HG03064 (cell line): ENCODE results near the gene NTRK1.

Source experiments
- ATAC-seq: cut with Tn5 transposase; IDR thresholded peaks from one replicate; pipeline ENCODE4 v1.9.1; 2021; ENCODE audit warnings: low read depth; ENCODE audit not compliant: unreplicated experiment

The NTRK1 gene

GRCh38 chr1:156860628-156861423 lies at the start of gene NTRK1:
NTRK1 (plus strand) TSS chr1:156860865; CDS start chr1:156860935, 70 bp downstream.
- ATAC-seq, result no peak

- no peak for ATAC-seq
These were observed 49.5 kb upstream of the NTRK1 start for GRCh38 chr1:156811168-156811567.

GRCh38 chr1:156812293-156812990 lies 48.2 kb upstream of the NTRK1 start:
- ATAC-seq, result no peak

GRCh38 chr1:156813298-156813697 lies 47.4 kb upstream of the NTRK1 start:
- ATAC-seq, result no peak

- no peak for ATAC-seq
These were observed 46.7 kb upstream of the NTRK1 start for GRCh38 chr1:156813750-156814570.

- no peak for ATAC-seq
These were observed 45.9 kb upstream of the NTRK1 start for GRCh38 chr1:156814571-156815260.

GRCh38 chr1:156815307-156815826 lies 45.3 kb upstream of the NTRK1 start:
- no peak for ATAC-seq

GRCh38 chr1:156815961-156816422 lies 44.7 kb upstream of the NTRK1 start:
- ATAC-seq, result no peak

GRCh38 chr1:156816561-156817328 lies 43.9 kb upstream of the NTRK1 start, which contains the start of gene SH2D2A:
SH2D2A (minus strand) TSS chr1:156816848; CDS start chr1:156816708, 140 bp downstream.
- peak; percentile 76 for ATAC-seq

- ATAC-seq, result no peak
These were observed 38.9 kb upstream of the NTRK1 start for GRCh38 chr1:156821801-156822200.

GRCh38 chr1:156822680-156823079 lies 38.0 kb upstream of the NTRK1 start:
- ATAC-seq, result no peak

GRCh38 chr1:156823210-156823790 lies 37.4 kb upstream of the NTRK1 start:
- ATAC-seq, result no peak

- no peak for ATAC-seq
These were observed 34.0 kb upstream of the NTRK1 start for GRCh38 chr1:156826630-156827029.

- no peak for ATAC-seq
These were observed 32.1 kb upstream of the NTRK1 start for GRCh38 chr1:156828400-156829124.

GRCh38 chr1:156832434-156832833 lies 28.2 kb upstream of the NTRK1 start:
- ATAC-seq, result no peak

GRCh38 chr1:156833603-156834002 lies 27.1 kb upstream of the NTRK1 start:
- no peak for ATAC-seq

- no peak for ATAC-seq
These were observed 26.3 kb upstream of the NTRK1 start for GRCh38 chr1:156834322-156834721.

- ATAC-seq, result no peak
These were observed 24.5 kb upstream of the NTRK1 start for GRCh38 chr1:156836041-156836654.
